Activated naive CD8-positive, alpha-beta T cell treated with anti-CD3 and anti-CD28 coated beads, Interleukin-2, amount 50 U/mL, for 24 hours (primary cell): Measurements from ENCODE around the gene PCSK2.

ENCODE experiments used
- ATAC-seq: fragments of 150-1000 bp; cut with Tn5 transposase; one replicate; pipeline ENCODE4 v1.10.0; 2021
- DNase-seq: peaks from one replicate; pipeline ENCODE4 v3.0.0; 2021
- H3K27ac Mint-ChIP-seq: one replicate; pipeline ENCODE4 v1.8.0; 2021; ENCODE audit warnings: mild to moderate bottlenecking, mixed read lengths
- H3K27me3 Mint-ChIP-seq: one replicate; pipeline ENCODE4 v1.8.0; 2021; ENCODE audit warnings: mixed read lengths
- H3K36me3 Mint-ChIP-seq: one replicate; pipeline ENCODE4 v1.8.0; 2021; ENCODE audit warnings: low read depth, mixed read lengths
- H3K4me1 Mint-ChIP-seq: one replicate; pipeline ENCODE4 v1.8.0; 2021; ENCODE audit warnings: mixed read lengths
- H3K4me3 Mint-ChIP-seq: one replicate; pipeline ENCODE4 v1.8.0; 2021; ENCODE audit warnings: mild to moderate bottlenecking, moderate library complexity, mixed read lengths
- H3K9me3 Mint-ChIP-seq: one replicate; pipeline ENCODE4 v1.8.0; 2021; ENCODE audit warnings: mixed read lengths

Gene PCSK2

DNA sequence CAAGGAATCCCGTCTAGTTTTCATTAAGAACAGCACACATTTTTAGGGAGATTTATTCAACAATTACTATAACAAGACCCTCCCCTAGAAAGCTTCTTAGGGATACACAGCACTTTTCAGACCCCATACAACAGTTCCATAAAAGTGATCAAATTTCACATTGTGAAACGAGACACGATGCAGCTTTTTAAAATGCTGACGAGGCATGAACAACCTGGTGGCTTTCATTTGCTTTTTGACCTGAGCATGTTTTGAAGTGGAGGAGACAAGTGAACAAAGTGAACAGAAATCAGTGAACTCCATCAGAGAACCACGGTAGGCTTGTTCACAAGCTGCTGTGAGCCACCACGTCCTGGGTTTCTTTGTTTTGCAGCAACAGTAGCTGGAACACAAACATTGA, 112.2 kb downstream of the PCSK2 start:
- Mint-ChIP-seq H3K27me3 (no peaks in the 10 kb centered on the region), H3K4me3 (no peak overlapping the region), H3K27ac (no peak overlapping the region), H3K9me3 (no peaks in the 10 kb centered on the region), H3K4me1 (no peaks in the 10 kb centered on the region), H3K36me3 (no peaks in the 10 kb centered on the region)
- ATAC-seq (no peak), DNase-seq (no peak)

DNA sequence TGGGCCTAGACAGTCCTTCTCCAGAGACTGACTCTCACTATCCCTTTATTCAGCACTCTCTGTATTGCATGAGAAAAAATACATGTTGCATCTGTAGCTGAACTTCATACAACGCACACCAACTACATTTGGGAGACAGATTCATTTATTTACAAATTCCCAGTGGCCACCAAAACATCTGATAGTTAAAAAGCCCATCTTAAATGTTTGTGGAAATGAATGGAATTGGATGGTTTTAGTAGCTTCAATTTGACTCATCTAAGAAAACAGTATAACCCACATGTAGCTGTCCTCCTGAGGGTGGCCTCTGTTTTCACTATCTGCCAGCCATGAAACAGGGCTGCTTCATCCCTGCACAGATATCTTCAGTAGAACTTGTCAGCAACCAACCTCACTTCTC, 116.3 kb downstream of the PCSK2 start:
- H3K36me3 Mint-ChIP-seq: no peaks in the 10 kb centered on the region
- no peak for ATAC-seq
- DNase-seq: no peak
- H3K27me3 Mint-ChIP-seq: no peaks in the 10 kb centered on the region
- no peak overlapping the region for H3K27ac Mint-ChIP-seq
- no peaks in the 10 kb centered on the region for H3K9me3 Mint-ChIP-seq
- no peak overlapping the region for H3K4me3 Mint-ChIP-seq
- H3K4me1 Mint-ChIP-seq: no peaks in the 10 kb centered on the region

DNA sequence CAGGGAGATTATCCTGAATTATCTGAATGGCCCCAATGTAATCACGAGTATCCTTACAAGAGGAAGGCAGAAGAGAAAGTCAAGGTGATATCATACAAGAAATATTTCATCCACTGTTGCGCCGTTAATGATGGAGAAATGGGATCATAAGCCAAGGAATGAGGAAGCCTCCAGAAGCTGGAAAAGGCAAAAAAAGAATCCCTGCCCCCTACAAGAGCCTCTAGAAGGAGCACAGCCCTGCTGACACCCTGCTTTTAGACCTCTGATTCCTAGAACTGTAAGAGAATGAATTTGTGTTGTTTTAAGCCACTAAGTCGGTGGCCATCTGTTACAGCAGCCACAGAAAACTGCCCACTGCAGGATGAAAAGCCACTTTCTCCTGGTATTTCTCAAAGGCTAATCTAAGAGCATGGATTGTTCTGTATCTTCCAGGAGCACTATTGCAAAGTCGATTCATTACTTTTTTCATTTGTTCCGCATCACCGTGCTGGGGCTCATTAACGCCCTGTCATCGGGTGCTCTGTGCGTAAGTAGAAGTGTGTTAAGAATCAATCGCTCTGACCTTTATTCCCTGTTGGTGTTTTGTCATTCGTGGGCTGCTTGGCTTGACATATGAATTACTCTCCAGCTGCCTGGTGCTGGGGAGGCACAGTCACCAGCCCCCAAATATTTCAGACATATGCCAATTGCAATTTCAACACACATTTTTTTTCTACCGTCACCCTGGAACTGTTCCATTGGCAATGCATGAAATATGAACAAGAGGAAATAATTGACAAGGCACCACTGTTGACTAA, 117.0 kb downstream of the PCSK2 start:
- ATAC-seq: no peak
- no peak for DNase-seq
- H3K27me3 Mint-ChIP-seq: no peaks in the 10 kb centered on the region

DNA sequence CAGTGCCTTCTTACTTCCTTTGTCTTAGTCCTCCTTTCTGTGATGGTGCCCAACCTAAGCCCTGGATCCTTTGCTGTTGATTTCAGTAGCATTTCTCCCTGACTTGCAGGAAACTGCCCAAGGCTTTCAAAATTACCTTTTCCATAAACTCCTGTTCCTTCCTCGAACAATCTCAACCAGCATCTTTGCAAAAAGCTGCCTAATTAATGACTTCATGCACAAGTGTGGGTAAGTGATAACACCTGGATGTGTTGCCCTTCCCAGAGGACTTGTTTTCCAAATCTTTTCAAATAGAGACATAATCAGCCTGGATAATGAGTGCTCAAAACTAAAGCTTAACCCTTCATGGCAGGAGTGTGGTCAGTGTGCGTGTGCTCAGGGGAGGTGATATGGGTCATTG, 118.0 kb downstream of the PCSK2 start:
- DNase-seq (no peak), ATAC-seq (no peak)
- Mint-ChIP-seq H3K4me1 (no peaks in the 10 kb centered on the region), H3K9me3 (no peaks in the 10 kb centered on the region), H3K27me3 (no peaks in the 10 kb centered on the region), H3K4me3 (no peak overlapping the region), H3K36me3 (no peaks in the 10 kb centered on the region), H3K27ac (no peak overlapping the region)

More for the DNA sequence above, 117.0 kb downstream of the PCSK2 start:
- Mint-ChIP-seq H3K4me1 (no peaks in the 10 kb centered on the region), H3K4me3 (no peak overlapping the region), H3K9me3 (no peaks in the 10 kb centered on the region), H3K27ac (no peak overlapping the region), H3K36me3 (no peaks in the 10 kb centered on the region)

DNA sequence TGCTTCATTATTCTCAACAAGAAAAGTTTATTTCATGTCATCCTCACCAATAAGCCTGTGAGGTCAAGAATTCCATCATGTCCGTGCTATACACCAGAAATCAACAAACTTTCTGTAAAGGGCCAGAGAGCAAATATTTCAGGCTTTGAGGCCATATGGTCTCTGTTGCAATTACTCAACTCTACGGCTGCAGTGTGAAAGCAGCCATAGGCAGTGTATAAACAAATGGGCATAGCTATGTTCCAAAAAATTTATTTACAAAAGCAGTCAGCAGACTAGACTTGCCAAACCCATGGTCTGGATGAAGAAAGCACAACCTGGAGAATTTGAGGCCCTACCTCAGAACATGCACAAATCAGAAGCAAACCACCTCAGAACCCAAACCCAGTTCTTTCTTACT, 118.5 kb downstream of the PCSK2 start:
- ATAC-seq (no peak), DNase-seq (no peak)
- Mint-ChIP-seq H3K4me3 (no peak overlapping the region), H3K4me1 (no peaks in the 10 kb centered on the region), H3K27ac (no peak overlapping the region), H3K27me3 (no peaks in the 10 kb centered on the region), H3K36me3 (no peaks in the 10 kb centered on the region), H3K9me3 (no peaks in the 10 kb centered on the region)

DNA sequence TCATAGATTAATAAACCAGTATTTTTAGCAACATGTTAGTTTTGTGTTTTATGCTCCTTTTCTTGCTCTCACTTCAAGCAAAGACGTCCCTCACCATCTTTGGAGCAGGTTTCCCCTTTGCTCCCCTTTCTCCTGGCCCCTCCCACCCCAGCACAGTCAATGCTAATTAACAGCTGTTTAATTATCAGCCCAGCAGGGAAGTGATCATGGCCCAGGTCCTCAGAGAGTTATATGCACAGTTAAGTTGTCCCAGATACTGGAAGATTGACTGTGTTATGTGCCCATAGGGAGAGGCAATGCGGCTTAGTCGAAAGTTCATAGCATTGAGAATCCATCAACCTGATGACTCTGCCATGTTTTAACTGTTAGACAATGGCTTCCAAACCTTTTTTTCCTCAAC, 123.5 kb downstream of the PCSK2 start:
- H3K4me1 Mint-ChIP-seq: no peaks in the 10 kb centered on the region

DNA sequence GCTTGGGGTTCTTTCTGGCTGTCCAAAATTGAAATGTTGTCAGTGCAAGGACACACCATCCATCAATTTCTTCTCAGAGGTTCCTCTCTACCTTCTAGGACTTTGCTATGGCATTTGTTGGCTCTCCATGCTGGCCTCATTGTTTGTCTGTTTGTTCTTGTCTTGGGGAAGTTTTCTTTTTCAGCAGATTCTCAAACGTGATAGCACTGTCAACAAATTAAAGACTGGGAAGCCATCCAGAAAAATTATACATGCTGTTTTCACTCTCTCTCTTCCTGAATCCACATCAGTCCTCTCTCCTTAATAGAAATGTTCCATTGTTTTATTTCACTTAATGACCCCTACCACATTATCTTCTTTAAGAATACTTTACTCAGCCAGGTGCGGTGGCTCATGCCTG, 130.4 kb downstream of the PCSK2 start:
- DNase-seq (no peak), ATAC-seq (no peak)
- Mint-ChIP-seq H3K4me1 (no peaks in the 10 kb centered on the region), H3K27me3 (no peaks in the 10 kb centered on the region), H3K9me3 (peaks cover 4% of the 10 kb centered on the region), H3K4me3 (no peak overlapping the region), H3K27ac (no peak overlapping the region), H3K36me3 (no peaks in the 10 kb centered on the region)

More for the DNA sequence above, 123.5 kb downstream of the PCSK2 start:
- peaks cover 4% of the 10 kb centered on the region for H3K9me3 Mint-ChIP-seq
- no peaks in the 10 kb centered on the region for H3K36me3 Mint-ChIP-seq
- ATAC-seq (no peak), DNase-seq (no peak)
- H3K27me3 Mint-ChIP-seq: no peaks in the 10 kb centered on the region
- H3K27ac Mint-ChIP-seq: no peak overlapping the region
- H3K4me3 Mint-ChIP-seq: no peak overlapping the region

DNA sequence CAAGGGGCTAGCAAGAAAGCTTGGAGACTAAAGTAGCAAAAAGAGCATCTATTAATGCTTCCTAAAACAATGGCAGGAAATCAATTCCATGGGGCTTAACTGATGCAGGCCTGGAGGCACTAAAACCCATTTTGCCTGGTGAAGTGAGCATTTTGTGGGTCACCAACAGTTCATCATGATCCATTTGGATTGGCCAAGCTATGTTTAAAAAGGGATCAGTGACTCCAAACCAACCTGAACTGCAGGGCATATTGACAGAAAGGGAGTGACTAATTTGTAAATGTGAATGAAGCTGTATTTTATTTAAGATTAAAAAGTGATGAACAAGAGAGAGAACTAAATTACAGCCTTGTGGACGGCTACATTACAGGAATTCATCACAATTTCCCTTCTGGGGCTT, 132.0 kb downstream of the PCSK2 start:
- no peak overlapping the region for H3K4me3 Mint-ChIP-seq
- no peaks in the 10 kb centered on the region for H3K4me1 Mint-ChIP-seq
- H3K36me3 Mint-ChIP-seq: no peaks in the 10 kb centered on the region
- no peak overlapping the region for H3K27ac Mint-ChIP-seq
- ATAC-seq (no peak), DNase-seq (no peak)
- H3K27me3 Mint-ChIP-seq: no peaks in the 10 kb centered on the region
- no peaks in the 10 kb centered on the region for H3K9me3 Mint-ChIP-seq

DNA sequence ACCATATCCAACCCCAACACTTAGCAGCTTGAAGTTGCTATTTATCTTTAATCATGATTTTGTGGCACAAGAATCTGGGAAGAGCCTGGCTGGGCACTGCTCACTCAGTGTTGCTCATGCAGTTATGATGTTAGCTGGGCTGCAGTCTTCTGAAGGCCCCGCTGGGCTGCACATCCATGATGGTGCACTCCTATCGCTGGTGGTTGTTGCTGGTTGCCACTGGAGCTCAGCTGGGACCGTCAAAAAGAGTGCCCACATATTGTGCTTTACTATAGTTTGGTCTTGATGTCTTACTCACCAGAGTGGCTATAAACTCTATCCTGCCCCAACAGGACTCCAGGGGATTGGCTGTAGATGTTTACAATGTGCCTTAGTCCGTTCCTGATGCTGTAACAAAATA, 137.8 kb downstream of the PCSK2 start:
- H3K4me1 Mint-ChIP-seq: no peaks in the 10 kb centered on the region
- H3K4me3 Mint-ChIP-seq: no peak overlapping the region
- H3K27me3 Mint-ChIP-seq: no peaks in the 10 kb centered on the region
- no peaks in the 10 kb centered on the region for H3K9me3 Mint-ChIP-seq
- no peaks in the 10 kb centered on the region for H3K36me3 Mint-ChIP-seq
- ATAC-seq (no peak), DNase-seq (no peak)
- H3K27ac Mint-ChIP-seq: no peak overlapping the region

DNA sequence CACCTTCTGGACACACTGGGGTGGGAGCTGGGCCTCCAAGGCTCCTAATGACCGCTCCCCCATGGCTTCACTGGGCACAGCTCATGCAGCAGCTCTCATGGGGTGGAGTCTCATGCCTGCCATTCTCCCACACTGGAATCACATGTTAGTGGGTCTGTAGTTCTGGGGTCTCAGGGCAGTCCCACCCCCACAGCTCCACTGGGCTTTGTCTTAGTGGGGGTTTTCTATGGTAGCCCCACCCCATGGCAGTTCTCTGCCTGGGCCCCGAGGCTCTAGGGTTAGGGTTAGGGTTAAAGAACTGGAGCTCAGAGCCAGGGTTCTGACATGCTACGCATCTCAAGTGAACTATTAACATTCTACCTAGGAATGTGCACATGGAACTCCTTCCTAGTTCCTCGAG, 139.0 kb downstream of the PCSK2 start:
- DNase-seq: no peak
- Mint-ChIP-seq H3K27ac (no peak overlapping the region), H3K4me1 (no peaks in the 10 kb centered on the region), H3K9me3 (no peaks in the 10 kb centered on the region), H3K36me3 (no peaks in the 10 kb centered on the region), H3K27me3 (no peaks in the 10 kb centered on the region), H3K4me3 (no peak overlapping the region)
- ATAC-seq: no peak

DNA sequence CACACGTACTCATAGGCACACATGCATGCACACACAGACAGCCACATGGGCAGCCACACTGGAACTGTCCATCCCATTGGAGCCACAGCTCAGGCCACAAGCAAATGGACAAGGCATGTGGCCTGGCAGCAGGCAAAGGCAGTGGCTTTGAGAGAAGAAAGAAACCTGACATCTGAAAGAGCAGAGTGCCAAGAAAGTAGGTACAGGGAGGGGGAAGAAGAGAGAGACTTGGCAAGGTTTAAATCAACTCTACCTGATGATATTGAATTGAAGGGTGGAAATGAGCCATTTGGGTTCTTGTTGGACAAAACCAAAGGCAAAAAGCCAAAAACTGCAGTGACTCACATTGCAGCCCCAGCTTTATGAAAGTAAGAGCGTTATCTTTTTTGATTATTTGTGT, 142.7 kb downstream of the PCSK2 start:
- no peaks in the 10 kb centered on the region for H3K36me3 Mint-ChIP-seq
- H3K9me3 Mint-ChIP-seq: no peaks in the 10 kb centered on the region
- no peaks in the 10 kb centered on the region for H3K27me3 Mint-ChIP-seq
- DNase-seq (no peak), ATAC-seq (no peak)
- H3K27ac Mint-ChIP-seq: no peak overlapping the region
- no peaks in the 10 kb centered on the region for H3K4me1 Mint-ChIP-seq
- no peak overlapping the region for H3K4me3 Mint-ChIP-seq

DNA sequence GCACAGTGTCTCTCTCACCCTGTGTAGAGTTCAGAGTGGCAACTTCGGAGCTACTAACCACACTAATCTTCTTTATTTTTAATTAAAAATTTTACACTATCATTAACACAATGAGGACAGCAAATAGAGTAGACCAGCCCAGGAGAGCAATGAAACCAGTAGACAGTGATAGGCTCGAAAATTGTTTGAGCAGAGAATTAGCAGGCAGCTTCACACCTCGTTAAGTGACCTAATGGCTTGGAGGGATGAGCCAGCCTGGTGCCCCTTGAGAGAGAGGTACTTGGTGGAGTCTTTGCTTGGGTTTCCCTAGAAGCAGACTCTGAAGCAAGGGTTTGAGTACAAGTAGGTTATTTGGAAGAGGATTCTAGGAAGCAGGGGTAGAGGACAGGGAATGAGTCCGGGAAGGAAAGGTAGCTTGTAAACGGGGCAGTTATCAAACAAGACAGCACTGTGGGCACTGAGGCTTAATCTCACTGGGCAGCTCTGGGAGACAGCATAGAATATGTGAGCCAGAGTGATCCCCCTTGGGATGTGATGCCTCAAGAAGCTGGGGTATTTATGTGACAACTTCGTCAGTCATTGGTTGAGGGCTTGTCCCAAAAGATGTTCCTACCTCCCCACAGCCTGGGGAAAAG, 146.1 kb downstream of the PCSK2 start:
- H3K27me3 Mint-ChIP-seq: no peaks in the 10 kb centered on the region
- no peaks in the 10 kb centered on the region for H3K4me1 Mint-ChIP-seq
- H3K4me3 Mint-ChIP-seq: no peak overlapping the region
- ATAC-seq: no peak
- no peaks in the 10 kb centered on the region for H3K9me3 Mint-ChIP-seq
- no peak overlapping the region for H3K27ac Mint-ChIP-seq
- no peaks in the 10 kb centered on the region for H3K36me3 Mint-ChIP-seq
- DNase-seq: no peak

DNA sequence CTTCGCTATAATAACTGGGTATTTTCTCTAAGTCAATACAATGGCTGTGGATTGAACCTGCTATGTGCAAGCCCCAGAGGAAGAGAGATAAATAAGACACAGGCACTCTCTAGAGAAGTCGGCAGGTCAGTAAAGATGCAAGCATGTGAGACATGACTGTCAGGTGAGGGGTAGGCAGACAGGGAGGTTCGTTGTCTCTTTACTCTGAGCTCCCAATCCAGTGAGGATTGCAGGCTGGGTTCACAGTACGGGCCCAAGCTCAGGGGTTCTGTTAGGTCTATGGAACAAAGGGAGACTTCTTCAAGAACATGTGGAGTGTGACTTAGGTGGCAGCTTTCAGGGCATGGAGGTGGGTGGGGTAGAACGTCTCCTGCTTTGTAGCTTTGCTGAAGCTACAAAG, 147.2 kb downstream of the PCSK2 start:
- DNase-seq (no peak), ATAC-seq (no peak)
- Mint-ChIP-seq H3K27me3 (no peaks in the 10 kb centered on the region), H3K27ac (no peak overlapping the region), H3K9me3 (no peaks in the 10 kb centered on the region), H3K4me3 (no peak overlapping the region), H3K4me1 (no peaks in the 10 kb centered on the region), H3K36me3 (no peaks in the 10 kb centered on the region)

DNA sequence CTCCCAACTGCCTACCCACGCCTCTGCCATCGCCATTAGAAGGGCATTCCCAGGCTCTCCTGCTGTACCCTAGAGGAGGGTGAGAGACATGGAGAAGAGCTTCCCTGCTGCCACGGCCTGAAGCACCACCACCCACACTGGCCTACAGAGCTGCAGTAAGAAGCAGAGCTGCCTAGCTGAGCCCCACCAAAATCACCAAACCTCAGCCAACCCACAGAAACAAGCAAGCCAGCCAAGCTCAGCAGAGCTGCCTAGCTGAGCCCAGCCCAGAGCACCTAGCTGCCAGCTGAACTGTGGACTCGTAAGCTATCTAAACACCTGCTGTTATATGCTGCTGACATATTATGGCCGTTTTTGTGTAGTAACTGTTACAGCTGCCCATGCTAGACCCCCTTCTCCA, 149.2 kb downstream of the PCSK2 start:
- no peak overlapping the region for H3K4me3 Mint-ChIP-seq
- DNase-seq (no peak), ATAC-seq (no peak)
- H3K27ac Mint-ChIP-seq: no peak overlapping the region
- no peaks in the 10 kb centered on the region for H3K9me3 Mint-ChIP-seq
- H3K4me1 Mint-ChIP-seq: no peaks in the 10 kb centered on the region
- no peaks in the 10 kb centered on the region for H3K27me3 Mint-ChIP-seq
- H3K36me3 Mint-ChIP-seq: no peaks in the 10 kb centered on the region

DNA sequence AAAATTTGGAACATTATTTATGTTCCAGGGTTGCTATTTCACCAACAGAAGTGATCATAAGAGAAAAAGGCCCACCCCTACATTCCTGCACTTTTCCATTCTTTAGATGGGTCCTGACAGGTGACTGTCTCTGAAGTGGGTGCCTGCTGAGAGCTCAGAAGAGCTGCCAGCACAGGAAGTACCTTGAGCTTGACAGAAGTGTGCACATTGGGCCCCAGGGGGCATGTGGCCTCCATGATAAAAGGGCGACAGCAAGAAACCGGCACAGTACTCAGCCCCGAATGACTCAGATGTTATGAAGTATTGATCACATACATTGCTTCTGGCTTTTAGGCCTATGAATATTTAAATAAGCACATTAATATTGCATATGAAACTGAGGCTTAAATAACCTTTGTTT, 150.4 kb downstream of the PCSK2 start:
- H3K27me3 Mint-ChIP-seq: no peaks in the 10 kb centered on the region
- DNase-seq: no peak

More for the DNA sequence above, 150.4 kb downstream of the PCSK2 start:
- H3K36me3 Mint-ChIP-seq: no peaks in the 10 kb centered on the region
- no peak overlapping the region for H3K4me3 Mint-ChIP-seq
- no peak overlapping the region for H3K27ac Mint-ChIP-seq
- no peak for ATAC-seq
- H3K4me1 Mint-ChIP-seq: no peaks in the 10 kb centered on the region
- H3K9me3 Mint-ChIP-seq: no peaks in the 10 kb centered on the region
